HG02885 (cell line): ENCODE data around the gene CUX1.
"Not testable (repeated sequence)": the region's sequence is repeated elsewhere in the genome, so short reads cannot be mapped to it uniquely, and the experiment has no call there.

Experiments
- ATAC-seq: cut with Tn5 transposase; IDR thresholded peaks from one replicate; pipeline ENCODE4 v1.9.1; 2021; ENCODE audit warnings: mild to moderate bottlenecking; ENCODE audit not compliant: unreplicated experiment, poor library complexity

CUX1 gene

DNA sequence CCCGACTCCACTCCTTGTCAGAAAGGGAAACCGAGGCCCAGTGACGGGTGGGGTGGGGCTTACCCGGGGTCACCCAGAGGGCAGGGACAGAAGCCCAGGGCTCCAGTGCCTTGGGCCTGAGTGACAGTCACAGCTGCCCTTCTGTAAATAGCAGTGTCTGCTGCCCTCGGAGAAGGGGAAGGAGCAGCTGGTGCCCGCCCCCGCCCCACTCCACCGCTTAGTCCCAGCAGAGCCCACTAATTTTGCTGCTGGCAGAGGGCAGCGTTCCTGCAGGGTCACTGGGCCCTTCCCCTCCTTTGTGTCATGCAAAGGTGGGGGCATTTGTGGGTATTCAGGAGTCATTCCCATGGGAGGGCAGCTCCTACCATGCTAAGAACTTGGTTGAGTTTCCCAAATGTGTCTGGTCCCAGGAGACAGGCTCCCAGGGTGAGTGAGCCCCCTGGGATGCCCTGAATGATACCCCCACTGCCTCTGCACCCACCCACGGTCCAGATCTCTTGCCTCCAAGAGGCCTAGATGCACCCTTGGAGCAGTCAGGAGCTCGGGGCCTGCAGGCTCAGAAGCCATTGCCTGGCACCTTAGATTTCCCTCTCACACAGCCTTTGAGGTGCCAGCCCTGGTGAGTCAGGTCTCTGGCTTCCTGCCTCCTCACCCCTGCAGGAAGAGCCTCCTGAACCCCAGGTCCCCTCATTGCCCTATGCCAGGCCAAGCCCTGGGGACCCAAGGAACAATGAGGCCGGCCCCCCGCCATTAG lies 486.4 kb downstream of the CUX1 start:
- no peak for ATAC-seq

DNA sequence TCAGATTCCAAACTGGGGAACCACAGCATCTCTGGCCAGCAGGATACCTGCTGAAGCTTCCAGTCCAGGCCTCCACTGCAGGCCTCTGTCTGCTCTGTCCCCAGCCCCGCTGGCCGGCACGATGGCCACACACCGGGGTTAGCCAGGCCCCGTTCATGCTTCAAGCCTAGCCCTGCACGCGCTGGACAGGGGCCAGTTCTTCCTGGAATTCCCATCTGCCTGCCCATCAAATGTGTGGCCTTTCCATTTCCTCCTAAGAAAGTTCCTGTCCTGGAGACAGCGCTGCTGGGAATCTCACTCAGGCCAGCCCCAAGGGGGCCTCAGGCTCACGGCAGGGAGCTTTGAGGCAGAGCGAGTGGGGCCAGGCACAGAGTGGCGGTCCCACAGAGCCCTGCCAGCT lies 487.2 kb downstream of the CUX1 start:
- ATAC-seq: no peak

DNA sequence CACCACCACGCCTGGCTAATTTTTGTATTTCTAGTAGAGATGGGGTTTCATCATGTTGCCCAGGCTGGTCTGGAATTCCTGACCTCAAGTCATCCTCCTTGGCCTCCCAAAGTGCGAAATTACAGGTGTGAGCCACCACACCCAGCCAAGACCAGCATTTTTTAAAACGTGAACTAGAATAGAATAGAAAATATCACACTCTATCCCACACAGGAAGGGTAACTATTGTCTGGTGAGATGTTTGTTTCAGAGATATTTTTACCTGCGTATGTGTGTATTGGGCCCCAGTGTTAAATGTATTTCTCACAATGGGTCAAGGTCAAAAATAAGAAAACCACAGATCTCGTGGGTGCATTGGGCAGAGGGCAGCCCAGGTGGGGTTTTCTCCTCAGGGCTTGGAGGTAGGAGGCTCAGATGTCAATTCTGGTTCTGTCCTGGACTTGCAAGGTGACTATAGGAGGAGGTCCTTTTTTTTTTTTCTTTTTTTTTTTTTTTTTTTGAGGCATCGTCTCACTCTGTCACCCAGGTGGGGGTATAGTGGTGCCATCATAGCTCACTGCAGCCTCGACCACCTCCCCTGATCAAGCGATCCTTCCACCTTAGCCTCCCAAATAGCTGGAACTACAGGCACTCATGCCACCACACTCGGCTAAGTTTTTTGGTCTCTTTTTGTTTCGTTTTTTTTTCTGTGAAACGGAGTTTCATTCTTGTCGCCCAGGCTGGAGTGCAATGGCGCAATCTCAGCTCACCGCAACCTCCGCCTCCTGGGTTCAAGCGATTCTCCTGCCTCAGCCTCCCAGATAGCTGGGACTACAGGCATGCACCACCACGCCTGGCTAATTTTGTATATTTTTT lies 488.2 kb downstream of the CUX1 start:
- peak; percentile 60 for ATAC-seq

DNA sequence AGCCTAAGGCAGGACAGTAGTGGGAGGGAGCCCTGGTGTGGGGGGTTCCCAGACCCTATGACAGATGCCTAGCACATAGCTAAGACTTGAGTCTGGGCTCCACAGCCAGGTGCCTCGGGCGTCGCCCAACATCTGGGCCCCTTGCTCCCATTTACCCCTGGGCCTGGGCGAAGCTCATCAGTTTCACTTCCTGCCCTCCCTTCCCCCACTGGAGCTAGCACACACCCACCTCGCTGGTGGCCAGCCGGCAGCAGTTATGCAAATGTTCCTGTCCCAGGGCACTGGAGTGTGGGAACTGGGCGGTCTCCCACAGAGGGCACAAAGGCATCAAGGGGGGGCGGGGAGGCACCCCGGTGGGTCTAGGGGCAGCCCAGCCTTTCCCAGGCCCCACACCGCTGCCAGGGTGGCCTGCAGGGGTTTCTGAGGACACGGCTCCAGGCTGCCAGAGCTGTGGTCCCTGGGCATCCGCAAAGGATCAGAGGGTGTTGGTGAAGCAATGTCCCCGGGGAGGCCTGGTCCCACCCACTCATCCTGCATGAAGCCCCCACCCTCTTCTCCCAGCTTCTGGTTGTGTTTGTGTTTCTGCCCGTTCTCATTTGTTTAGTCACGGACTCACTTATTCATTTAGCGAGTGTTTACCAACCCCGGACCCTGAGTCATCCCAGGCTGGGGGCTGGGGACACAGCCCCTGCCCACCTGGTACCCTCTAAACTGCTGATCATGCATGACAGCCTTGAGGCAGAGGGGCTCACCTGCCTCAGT lies 489.7 kb downstream of the CUX1 start:
- peak; percentile 65 for ATAC-seq

DNA sequence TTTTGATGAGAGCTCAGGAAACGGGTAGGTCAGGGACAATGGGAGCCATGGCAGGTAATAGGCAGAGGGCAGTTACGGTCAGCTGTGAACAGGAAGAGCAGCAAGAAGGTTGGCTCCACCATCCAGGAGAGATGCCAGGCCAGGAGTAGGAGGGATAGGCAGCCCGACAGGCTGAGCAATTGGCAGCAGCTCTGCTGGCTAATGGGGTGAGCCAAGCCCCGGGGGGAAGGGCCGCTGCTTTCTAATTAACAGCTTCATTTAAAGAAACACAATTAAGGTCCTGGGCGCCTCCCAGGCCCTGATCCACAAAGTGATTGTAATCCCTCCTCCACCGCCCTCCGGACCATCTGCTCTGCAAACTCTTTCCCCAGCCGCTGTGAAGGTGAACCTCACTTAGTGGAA lies 493.0 kb downstream of the CUX1 start:
- no peak for ATAC-seq

DNA sequence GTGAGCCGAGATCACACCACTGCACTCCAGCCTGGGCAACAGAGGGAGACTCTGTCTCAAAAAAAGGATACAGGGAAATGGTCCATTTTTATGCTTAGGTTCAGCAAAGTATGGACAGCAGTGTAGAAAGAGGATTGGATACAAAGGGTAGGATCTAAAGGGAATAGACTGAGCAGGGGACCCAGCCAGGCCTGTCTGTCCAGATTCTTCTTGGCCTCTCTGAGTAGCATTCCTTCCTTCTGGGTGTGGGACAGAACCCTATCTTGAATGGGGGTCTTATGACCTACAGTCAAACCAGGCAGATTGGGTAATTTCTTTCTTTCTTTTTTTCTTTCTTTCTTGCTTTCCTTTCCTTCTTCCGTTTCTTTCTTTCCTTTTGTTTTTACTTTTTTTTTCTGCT lies 494.9 kb downstream of the CUX1 start:
- no peak for ATAC-seq

DNA sequence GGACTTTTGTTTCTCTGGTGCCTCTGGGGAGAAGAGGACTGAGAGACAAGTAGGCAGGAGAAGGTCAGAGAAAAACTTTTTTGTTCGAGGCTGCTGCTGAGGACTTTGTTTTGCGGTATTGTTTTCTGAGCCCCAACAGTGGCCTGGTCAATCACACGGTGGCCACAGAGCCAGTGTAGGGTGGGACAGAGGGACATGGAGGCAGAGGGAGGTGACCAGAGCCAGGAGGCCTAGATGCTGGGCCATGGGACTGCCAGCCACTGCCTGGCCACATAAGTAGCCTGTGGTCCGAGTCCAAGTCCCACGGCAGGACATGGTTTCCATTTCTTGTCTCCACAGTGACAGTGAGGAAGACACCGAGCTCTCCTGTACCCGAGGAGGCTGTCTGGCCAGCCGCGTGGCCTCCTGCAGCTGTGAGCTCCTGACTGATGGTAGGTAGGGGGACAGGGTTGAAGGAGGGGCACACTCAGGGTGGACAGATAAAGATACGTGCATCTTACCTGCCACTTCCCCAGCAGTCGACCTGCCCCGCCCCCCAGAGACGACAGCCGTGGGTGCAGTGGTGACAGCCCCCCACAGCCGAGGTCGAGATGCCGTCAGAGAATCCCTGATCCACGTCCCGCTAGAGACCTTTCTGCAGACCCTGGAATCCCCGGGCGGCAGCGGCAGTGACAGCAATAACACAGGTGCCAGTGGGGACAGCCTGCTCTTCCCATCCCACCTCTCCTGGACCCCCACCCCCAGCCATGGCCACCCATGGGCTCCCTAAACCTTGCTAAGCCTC lies 496.8 kb downstream of the CUX1 start:
- no peak for ATAC-seq

DNA sequence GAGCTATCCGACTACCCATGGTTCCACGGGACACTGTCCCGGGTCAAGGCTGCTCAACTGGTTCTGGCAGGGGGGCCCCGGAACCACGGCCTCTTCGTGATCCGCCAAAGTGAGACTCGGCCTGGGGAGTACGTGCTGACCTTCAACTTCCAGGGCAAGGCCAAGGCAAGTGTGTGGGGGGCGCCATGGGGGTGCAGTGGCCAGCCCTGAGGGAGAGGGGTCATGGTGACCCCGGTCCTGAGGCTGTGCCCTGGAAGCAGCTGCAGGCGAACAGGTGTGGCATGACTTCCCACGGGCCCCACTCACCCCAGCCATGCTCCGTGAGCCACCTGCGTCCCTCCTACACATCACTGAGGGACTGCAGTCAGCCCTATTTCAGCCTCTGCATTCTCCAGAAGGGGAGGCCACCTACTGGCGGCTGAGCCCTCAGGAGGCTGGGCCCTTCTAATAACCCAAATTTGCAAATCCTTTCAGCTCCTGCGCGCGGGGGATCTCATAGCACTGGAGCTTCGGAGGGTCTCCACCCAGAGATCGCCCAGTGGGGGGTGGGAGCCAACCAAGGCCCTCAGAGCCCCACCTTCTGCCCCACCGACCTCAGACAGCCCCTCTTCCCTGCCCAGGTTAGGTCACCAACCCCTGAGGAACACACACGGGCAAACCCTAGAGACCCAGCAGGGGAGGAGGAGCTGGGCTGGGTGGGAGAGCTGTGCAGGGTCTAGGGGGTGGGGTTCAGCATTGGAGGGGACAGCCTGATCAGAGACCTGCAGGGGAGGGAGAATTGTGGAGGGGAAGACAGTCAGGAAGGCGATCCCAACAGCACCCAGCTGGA lies 500.0 kb downstream of the CUX1 start:
- ATAC-seq: no peak

DNA sequence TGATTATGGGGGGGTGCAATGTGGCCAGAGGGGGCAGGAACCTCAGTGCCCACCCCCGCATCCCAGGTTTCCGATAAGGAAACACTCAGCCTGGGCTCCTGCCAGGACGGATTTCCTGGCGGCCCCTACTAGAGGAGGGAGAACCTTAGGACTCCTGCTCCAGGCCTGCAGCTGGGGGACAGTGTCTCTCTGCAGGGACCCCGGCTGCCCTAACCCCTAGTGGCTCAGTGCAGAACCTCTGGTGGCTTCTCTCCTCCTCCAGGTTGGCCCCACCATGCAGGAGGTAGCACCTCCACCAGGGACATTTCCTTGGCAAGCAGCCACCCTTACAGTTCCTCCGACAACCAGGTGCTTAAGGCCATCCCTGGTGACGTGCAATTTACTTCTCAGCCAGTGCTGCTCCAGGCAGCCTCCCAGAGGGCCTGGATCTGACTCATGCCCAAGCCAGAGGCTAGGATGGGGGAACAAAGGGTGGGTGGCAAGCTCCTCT lies 501.1 kb downstream of the CUX1 start:
- ATAC-seq: no peak

DNA sequence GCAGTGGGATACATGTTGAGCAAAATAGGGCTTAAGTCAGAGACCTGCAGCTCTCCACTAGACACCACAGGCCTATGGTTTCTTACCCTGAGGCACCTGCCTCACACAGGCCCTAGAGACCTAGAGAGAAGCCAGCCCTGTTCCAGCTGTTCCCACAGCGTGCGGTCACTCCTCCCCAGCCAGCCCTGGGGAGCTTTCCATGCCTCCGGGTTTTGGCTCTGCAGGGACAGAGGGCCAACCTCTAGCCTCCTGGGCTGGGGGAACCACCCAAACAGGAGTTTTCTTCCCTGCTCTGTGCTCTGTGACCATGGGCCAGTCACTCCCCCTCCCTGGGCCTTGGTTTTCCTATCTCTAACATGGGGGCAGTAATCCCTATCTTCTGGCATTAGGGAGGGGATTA lies 502.2 kb downstream of the CUX1 start:
- ATAC-seq: no peak

DNA sequence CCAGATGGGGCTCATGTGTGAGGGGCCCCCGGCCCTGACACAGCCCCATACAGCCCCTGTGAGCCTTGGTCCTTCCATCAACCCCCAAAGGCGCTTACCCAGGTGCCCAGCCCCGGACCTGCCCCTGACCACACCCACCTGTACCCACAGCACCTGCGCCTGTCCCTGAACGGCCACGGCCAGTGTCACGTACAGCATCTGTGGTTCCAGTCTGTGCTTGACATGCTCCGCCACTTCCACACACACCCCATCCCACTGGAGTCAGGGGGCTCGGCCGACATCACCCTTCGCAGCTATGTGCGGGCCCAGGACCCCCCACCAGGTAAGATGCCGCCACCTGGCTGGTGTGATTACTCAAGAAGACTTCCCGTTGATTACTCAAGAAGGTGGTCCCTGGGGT lies 502.8 kb downstream of the CUX1 start:
- ATAC-seq: no peak

DNA sequence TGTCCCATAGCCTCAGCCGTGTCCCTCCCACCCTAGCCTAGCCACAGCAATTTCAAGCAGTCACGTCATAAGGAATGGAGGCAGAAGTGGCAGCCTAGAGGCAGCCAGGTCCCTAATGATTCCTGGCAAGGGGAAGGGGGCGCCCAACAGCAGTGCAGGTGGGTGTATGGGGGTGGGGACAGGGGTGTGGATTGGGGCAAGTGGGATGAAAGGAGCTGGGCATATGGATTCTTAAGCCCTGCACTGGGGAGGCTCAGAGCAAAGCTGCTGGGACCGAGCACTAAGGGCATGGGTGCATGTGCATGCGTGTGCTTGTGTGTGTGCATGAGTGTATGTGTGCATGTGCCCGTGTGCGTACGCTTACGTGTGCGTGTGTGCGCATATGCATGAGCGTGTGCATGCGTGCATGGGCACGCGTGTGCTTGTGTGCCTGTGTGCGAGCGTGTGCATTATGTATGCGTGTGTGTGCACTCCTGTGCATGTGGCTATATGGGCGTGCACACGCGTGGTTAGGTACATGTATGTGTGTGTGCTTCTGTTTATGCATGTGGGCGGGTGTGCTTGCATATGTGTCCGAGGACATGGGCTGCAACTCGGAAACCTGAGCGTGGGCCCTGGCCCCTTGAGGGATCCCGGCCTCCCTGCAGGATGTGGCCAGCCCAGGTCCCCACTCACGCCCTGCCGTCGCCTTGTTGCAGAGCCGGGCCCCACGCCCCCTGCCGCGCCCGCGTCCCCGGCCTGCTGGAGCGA lies 503.4 kb downstream of the CUX1 start:
- ATAC-seq: no peak

DNA sequence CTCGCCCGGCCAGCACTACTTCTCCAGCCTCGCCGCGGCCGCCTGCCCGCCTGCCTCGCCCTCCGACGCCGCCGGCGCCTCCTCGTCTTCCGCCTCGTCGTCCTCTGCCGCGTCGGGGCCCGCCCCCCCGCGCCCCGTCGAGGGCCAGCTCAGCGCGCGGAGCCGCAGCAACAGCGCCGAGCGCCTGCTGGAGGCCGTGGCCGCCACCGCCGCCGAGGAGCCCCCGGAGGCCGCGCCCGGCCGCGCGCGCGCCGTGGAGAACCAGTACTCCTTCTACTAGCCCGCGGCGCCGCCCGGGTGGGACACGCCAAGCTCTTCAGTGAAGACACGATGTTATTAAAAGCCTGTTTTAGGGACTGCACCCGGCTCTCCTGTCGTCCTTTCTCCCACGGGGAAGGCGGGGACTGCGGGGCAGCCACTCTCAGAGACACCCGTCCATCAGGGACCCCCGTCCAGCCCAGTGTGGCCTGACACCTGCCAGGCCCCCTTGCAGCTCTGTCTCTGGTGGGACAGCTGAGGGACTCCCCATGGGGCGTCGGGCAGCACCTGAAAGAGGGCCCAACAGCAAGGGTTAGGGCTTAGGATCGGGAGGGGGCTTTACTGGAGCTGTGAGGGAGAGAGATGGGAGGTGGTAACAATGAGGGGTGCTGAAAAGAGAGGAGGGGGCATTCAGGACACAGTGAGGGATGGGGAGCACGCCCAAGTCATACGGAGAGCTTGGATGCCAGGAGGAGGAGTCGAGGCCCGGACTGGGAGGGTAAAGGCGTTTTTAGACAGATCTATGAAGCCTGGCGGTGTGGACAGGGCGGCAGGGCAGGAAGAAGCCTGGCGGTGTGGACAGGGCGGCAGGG lies 504.1 kb downstream of the CUX1 start:
- no peak for ATAC-seq

DNA sequence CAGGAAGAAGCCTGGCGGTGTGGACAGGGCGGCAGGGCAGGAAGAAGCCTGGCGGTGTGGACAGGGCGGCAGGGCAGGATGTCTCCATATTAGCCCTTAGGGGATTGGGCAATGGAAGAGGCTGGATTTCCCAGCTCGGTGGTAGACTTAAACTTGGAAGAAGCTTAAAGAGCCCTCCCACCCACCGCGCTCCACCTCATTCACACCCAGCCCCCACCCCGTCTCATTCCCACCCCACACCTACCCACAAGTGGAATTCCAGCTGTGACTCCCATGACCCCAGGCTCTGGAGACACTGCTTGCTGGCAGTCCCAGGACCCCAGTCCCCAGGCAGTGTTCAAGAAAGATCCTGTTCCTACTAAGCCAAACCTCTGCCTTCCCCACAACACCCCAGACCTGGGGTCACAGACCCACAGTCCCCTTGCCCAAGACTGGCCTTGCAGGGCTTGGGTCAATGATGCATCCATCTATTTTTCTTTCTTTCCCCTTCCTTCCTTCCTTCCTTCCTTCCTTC lies 504.8 kb downstream of the CUX1 start:
- no peak for ATAC-seq

DNA sequence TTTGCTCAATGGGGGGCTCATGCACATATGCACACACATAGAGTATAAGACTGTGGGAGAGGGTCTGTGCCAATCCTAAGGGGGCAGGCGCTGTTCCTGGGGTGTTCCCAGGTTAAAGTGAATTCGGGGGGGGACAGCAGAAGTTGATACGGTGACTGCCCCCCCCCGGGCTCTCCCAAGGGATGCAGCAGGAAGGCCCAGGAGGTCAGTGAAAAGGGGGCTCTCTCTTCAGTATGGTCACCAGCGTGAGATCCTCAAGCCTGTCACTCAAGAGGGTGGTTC lies 506.4 kb downstream of the CUX1 start:
- ATAC-seq: no peak

DNA sequence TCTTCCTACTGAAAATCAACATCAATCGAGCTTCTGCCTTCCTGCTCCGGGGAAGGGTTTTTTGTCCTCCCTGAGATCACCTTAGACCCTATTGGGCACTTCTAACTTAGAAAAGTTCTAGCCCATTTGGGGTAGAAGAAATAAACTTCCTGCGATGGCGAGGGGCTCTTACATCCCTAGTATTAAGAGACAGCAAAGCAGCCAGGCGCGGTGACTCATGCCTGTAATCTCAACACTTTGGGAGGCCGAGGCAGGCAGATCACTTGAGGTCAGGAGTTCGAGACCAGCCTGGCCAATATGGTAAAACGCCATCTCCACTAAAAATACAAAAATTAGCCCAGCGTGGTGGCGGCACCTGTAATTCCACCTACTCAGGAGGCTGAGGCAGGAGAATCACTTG lies 507.7 kb downstream of the CUX1 start:
- not testable (repeated sequence) for ATAC-seq

DNA sequence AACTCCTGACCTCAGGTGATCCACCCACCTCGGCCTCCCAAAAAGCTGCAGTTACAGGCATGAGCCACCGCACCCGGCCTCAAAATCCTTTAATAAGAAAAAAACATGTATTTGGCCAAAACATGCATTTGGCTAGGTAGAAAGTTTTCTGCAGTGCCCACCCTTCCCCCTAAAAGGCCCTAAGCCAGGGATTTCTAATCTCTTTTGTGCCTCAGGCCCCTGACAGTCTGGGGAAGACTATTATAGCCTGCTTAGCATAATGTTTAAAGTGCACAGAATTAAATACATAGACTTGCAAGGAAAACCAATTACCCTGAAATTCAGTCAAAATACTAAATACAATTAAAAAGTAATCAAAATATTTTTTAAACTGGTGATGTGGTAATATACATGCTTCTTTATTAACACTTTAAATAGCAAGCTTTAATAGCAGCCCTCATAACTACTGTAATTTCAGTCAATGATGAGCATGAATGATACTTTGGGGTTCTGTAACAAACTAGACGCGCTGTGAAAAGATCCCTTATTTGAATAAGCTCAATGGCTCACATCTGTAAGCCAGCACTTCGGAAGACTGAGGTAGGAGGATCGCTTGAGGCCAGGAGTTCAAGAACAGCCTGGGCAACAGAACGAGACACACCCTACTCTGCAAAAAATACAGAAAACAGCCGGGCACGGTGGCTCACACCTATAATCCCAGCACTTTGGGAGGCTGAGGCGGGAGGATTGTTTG lies 508.9 kb downstream of the CUX1 start:
- ATAC-seq: no peak
